ENCODE data around the gene CDH13.

GRCh38 chr16:82808036-82808435 lies 181.3 kb downstream of the CDH13 start:
- no peak for TF ChIP-seq GATA2 (IDR thresholded peaks at IDR 0.05; ENCODE audit: low read depth, low read length)
- no peak for TF ChIP-seq GATA3 (IDR thresholded peaks at IDR 0.05; ENCODE audit: low read depth, low read length)

Measured in SH-SY5Y (cell line).